HPDE6-E6E7 (cell line): Measurements from ENCODE around the gene SNX13.

Experiments used
- DNase-seq: peaks from one replicate; pipeline ENCODE4 v3.0.0; 2011; ENCODE audit warnings: missing footprints; ENCODE audit errors: extremely low spot score

The SNX13 gene

GRCh38 chr7:17947620-17948019 is 7.3 kb upstream of the SNX13 start:
- DNase-seq: no peak

GRCh38 chr7:17946591-17946990 is 6.3 kb upstream of the SNX13 start:
- no peak for DNase-seq

- DNase-seq: no peak
These were observed 4.4 kb upstream of the SNX13 start for GRCh38 chr7:17944720-17945119.

- DNase-seq: no peak
These were observed 2.7 kb upstream of the SNX13 start for GRCh38 chr7:17943006-17943405.

- DNase-seq: no peak
These were observed 1.9 kb upstream of the SNX13 start for GRCh38 chr7:17942231-17942630.

GRCh38 chr7:17940951-17941431 is 697 bp upstream of the SNX13 start:
- DNase-seq: no peak

GRCh38 chr7:17939606-17940301 is 540 bp downstream of the SNX13 start:
- no peak for DNase-seq

- no peak for DNase-seq
These were observed 1.1 kb downstream of the SNX13 start for GRCh38 chr7:17939211-17939605.

- no peak for DNase-seq
These were observed 2.7 kb downstream of the SNX13 start for GRCh38 chr7:17937506-17938120.

- no peak for DNase-seq
These were observed 4.0 kb downstream of the SNX13 start for GRCh38 chr7:17936321-17936720.

GRCh38 chr7:17934612-17935240 is 5.6 kb downstream of the SNX13 start:
- DNase-seq: no peak

GRCh38 chr7:17934094-17934493 is 6.2 kb downstream of the SNX13 start:
- DNase-seq: no peak

- DNase-seq: no peak
These were observed 7.5 kb downstream of the SNX13 start for GRCh38 chr7:17932770-17933169.

GRCh38 chr7:17931069-17931468 is 9.2 kb downstream of the SNX13 start:
- no peak for DNase-seq

GRCh38 chr7:17930546-17930945 is 9.7 kb downstream of the SNX13 start:
- DNase-seq: no peak

GRCh38 chr7:17929647-17930395 is 10.5 kb downstream of the SNX13 start:
- no peak for DNase-seq

- no peak for DNase-seq
These were observed 12.2 kb downstream of the SNX13 start for GRCh38 chr7:17928055-17928454.

GRCh38 chr7:17921857-17922416 is 18.4 kb downstream of the SNX13 start:
- no peak for DNase-seq

GRCh38 chr7:17917842-17918241 is 22.5 kb downstream of the SNX13 start:
- no peak for DNase-seq

- no peak for DNase-seq
These were observed 23.5 kb downstream of the SNX13 start for GRCh38 chr7:17916786-17917185.

- DNase-seq: no peak
These were observed 24.5 kb downstream of the SNX13 start for GRCh38 chr7:17915796-17916195.

GRCh38 chr7:17915168-17915567 is 25.1 kb downstream of the SNX13 start:
- DNase-seq: no peak
